SK-N-MC (cell line): ENCODE data around the gene RPGRIP1L.

Source experiments
- EZH2 ChIP-seq: fragments of 200-600 bp; sonication (generic); IDR thresholded peaks from one replicate; pipeline ENCODE4 v1.6.1; 2017; ENCODE audit warnings: antibody characterized with exemption
- FOXP2 ChIP-seq: optimal IDR thresholded peaks from 2 replicates; pipeline ENCODE3; 2011; ENCODE audit warnings: mild to moderate bottlenecking, moderate library complexity; ENCODE audit not compliant: insufficient read depth; ENCODE audit errors: extremely low read length, control extremely low read depth
- POLR2AphosphoS5 ChIP-seq: IDR thresholded peaks from 2 replicates; pipeline ENCODE4 v1.6.1; 2012; ENCODE audit warnings: mild to moderate bottlenecking, low read depth, low read length, borderline replicate concordance

DNA sequence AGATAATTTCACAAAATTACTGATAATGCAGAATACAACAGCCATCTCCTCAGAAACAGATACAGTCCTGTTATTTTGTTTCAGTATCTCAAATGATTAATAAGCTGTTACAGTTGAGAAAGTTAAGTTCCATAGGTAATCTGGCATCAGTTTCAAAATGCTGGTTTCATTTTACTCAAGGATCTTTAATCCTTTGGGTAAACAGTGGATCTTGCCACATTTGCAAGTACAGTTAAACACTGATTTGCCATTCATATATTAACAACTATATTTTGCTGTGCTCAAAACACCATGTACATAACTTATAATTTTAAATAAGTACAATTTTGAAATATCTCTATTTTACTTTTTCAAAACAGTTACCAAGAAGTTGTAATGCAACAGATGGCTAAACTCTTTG is 31.2 kb downstream of the RPGRIP1L start:
- TF ChIP-seq EZH2 (no peak), POLR2AphosphoS5 (no peak), FOXP2 (no peak)
